HepG2 (cell line): ENCODE data around the gene CRTC2. TPM values are rescaled to one million over a fixed set of nuclear protein-coding genes. Genes with fewer than 3 reads are reported as not detected.

Source experiments
- ARHGAP35 ChIP-seq: sonication (generic); formaldehyde crosslinking; IDR thresholded peaks from 2 replicates; pipeline ENCODE4 v1.9.0; 2022; ENCODE audit warnings: mild to moderate bottlenecking, inconsistent platforms, moderate library complexity, missing genetic modification reagents, borderline replicate concordance
- CHD4 ChIP-seq: fragments of 200-600 bp; sonication (generic); IDR thresholded peaks from 2 replicates; pipeline ENCODE4 v1.7.0; 2017; ENCODE audit warnings: mild to moderate bottlenecking, low read length, borderline replicate concordance
- HOXA7 ChIP-seq: sonication (generic); formaldehyde crosslinking; IDR thresholded peaks from 2 replicates; pipeline ENCODE4 v1.8.1; 2022; ENCODE audit warnings: mild to moderate bottlenecking, missing genetic modification reagents, moderate library complexity
- MYC ChIP-seq: sonication (generic); formaldehyde crosslinking; IDR thresholded peaks from 2 replicates; pipeline ENCODE4 v1.9.0; 2021; ENCODE audit warnings: missing genetic modification reagents, borderline replicate concordance
- MYPOP ChIP-seq: sonication (generic); formaldehyde crosslinking; IDR thresholded peaks from 2 replicates; pipeline ENCODE4 v1.8.1; 2023; ENCODE audit warnings: mild to moderate bottlenecking, moderate library complexity, missing genetic modification reagents
- NCOA2 ChIP-seq: sonication (generic); formaldehyde crosslinking; IDR thresholded peaks from 2 replicates; pipeline ENCODE4 v1.8.0; 2022; ENCODE audit warnings: inconsistent platforms
- NPAS2 ChIP-seq: sonication (generic); formaldehyde crosslinking; IDR thresholded peaks from 2 replicates; pipeline ENCODE4 v1.8.0; 2022; ENCODE audit warnings: mild to moderate bottlenecking, missing genetic modification reagents, borderline replicate concordance
- NR2F2 ChIP-seq: IDR thresholded peaks from 2 replicates; pipeline ENCODE4 v1.6.1; 2012; ENCODE audit warnings: low read depth, inconsistent platforms, borderline replicate concordance
- RORA ChIP-seq: sonication (generic); formaldehyde crosslinking; IDR thresholded peaks from 2 replicates; pipeline ENCODE4 v1.5.0; 2020; ENCODE audit warnings: mild to moderate bottlenecking, missing genetic modification reagents, moderate library complexity
- SALL2 ChIP-seq: sonication (generic); formaldehyde crosslinking; IDR thresholded peaks from 2 replicates; pipeline ENCODE4 v1.8.1; 2023; ENCODE audit warnings: mild to moderate bottlenecking, missing genetic modification reagents, inconsistent platforms
- SP140L ChIP-seq: sonication (generic); formaldehyde crosslinking; IDR thresholded peaks from 2 replicates; pipeline ENCODE4 v1.4.0; 2020; ENCODE audit warnings: missing genetic modification reagents, borderline replicate concordance
- SYNCRIP ChIP-seq: fragments of 200-400 bp; formaldehyde crosslinking; IDR thresholded peaks from 2 replicates; pipeline ENCODE4 v1.6.1; 2018; ENCODE audit warnings: mild to moderate bottlenecking, low read depth, low read length; ENCODE audit not compliant: insufficient read depth
- TBX2 ChIP-seq: sonication (generic); formaldehyde crosslinking; IDR thresholded peaks from 2 replicates; pipeline ENCODE4 v1.5.0; 2020; ENCODE audit warnings: missing genetic modification reagents, mild to moderate bottlenecking, borderline replicate concordance
- THAP11 ChIP-seq: IDR thresholded peaks from 2 replicates; pipeline ENCODE4 v1.6.1; 2016; ENCODE audit warnings: missing biosample characterization, missing genetic modification reagents
- TOPORS ChIP-seq: sonication (generic); formaldehyde crosslinking; IDR thresholded peaks from 2 replicates; pipeline ENCODE4 v1.8.0; 2023; ENCODE audit warnings: mild to moderate bottlenecking, missing genetic modification reagents
- ZFP1 ChIP-seq: IDR thresholded peaks from 2 replicates; pipeline ENCODE4 v1.6.1; 2016
- ZMAT3 ChIP-seq: sonication (generic); formaldehyde crosslinking; conservative IDR thresholded peaks from 2 replicates; pipeline ENCODE4 v1.7.0; 2021; ENCODE audit warnings: missing genetic modification reagents
- ZNF224 ChIP-seq: sonication (generic); formaldehyde crosslinking; IDR thresholded peaks from 2 replicates; pipeline ENCODE4 v1.5.0; 2020; ENCODE audit warnings: mild to moderate bottlenecking, missing genetic modification reagents
- ZNF30 ChIP-seq: sonication (generic); formaldehyde crosslinking; IDR thresholded peaks from 2 replicates; pipeline ENCODE4 v1.5.0; 2020; ENCODE audit warnings: mild to moderate bottlenecking, missing genetic modification reagents
- ZNF501 ChIP-seq: sonication (generic); formaldehyde crosslinking; IDR thresholded peaks from 2 replicates; pipeline ENCODE4 v1.5.1; 2020; ENCODE audit warnings: mild to moderate bottlenecking, moderate library complexity, missing genetic modification reagents
- ZNF552 ChIP-seq: sonication (generic); formaldehyde crosslinking; IDR thresholded peaks from 2 replicates; pipeline ENCODE4 v1.9.0; 2022; ENCODE audit warnings: missing genetic modification reagents, mild to moderate bottlenecking, borderline replicate concordance
- ZNF598 ChIP-seq: sonication (generic); formaldehyde crosslinking; IDR thresholded peaks from 2 replicates; pipeline ENCODE4 v1.5.1; 2020; ENCODE audit warnings: mild to moderate bottlenecking, missing genetic modification reagents, borderline replicate concordance
- polyA plus RNA-seq, 8 experiments: library from polyadenylated mRNA; depleted of rRNA in 3 of 8; stranded (reverse) in 7 of 8; unstranded in 1 of 8; fragments of >200 nt; fragmentation: Illumina TruSeq in 4 of 8; extraction: Trizol in 4 of 8; gene quantifications; 2 replicates each; pipeline versions ENCODE4 v1.2.1 to v1.2.3, GENCODE V29; 2011 to 2016; ENCODE audit warnings: low read depth in 4 of 8, missing spikeins in 1 of 8, mixed read lengths in 1 of 8; ENCODE audit not compliant: insufficient read depth in 1 of 8
- total RNA-seq, 5 experiments: library from RNA; depleted of rRNA; stranded (reverse); fragments of >200 nt; fragmentation: Illumina TruSeq; extraction: Trizol; gene quantifications; 2 replicates each; pipeline ENCODE4 v1.2.3, GENCODE V29; 2016; ENCODE audit warnings: low read depth in 1 of 5
- TF ChIP-seq, protein P1 (sequence below): sonication (generic); formaldehyde crosslinking; IDR thresholded peaks from 2 replicates; pipeline ENCODE4 v1.4.0; 2020; ENCODE audit warnings: mild to moderate bottlenecking, missing genetic modification reagents
- TF ChIP-seq, protein P2 (sequence below): sonication (generic); formaldehyde crosslinking; conservative IDR thresholded peaks from 2 replicates; pipeline ENCODE4 v1.8.0; 2022; ENCODE audit warnings: missing genetic modification reagents
- TF ChIP-seq, protein P3 (sequence below): sonication (generic); formaldehyde crosslinking; IDR thresholded peaks from 2 replicates; pipeline ENCODE4 v1.8.0; 2022; ENCODE audit warnings: mild to moderate bottlenecking, missing genetic modification reagents

The CRTC2 gene
- total and polyA plus RNA-seq, 2 of the 13 experiments (the other 11 are each of a cell fraction or from before 2014, with no cell fraction given) = 6.1 to 26.7 TPM

DNA sequence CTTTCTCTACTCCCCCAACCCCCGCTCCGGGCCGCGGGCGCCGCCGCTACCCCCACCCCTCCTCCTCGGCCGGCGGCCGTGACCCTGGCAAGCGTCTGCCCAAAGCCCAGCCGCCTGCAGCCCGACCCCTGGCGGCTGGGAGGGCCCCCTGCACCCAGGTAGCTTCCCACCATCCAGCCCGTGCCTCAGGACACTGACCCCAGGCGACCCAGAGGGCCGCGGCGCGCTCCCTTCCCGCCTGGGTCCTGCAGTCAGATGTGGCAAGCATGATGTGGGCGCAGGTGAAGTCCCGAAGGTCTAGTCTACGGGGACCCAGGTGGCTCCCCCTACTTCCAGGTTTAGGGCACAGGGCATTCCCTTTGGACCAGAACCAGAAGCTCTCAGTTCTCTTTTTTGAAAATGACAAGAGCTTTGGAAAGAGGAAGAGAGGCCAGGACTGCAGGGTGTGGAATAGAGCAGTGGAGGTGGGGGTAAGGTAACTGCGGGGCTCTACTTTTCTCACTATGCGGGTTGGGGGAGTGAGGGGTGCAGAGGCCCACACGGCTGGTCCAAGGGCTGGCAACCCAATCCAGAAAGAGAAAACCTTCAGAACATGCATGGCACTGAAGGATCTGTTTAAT lies 11.7 kb downstream of the CRTC2 start, which contains the start of gene DENND4B (continued):
- TF ChIP-seq, protein P1, sequence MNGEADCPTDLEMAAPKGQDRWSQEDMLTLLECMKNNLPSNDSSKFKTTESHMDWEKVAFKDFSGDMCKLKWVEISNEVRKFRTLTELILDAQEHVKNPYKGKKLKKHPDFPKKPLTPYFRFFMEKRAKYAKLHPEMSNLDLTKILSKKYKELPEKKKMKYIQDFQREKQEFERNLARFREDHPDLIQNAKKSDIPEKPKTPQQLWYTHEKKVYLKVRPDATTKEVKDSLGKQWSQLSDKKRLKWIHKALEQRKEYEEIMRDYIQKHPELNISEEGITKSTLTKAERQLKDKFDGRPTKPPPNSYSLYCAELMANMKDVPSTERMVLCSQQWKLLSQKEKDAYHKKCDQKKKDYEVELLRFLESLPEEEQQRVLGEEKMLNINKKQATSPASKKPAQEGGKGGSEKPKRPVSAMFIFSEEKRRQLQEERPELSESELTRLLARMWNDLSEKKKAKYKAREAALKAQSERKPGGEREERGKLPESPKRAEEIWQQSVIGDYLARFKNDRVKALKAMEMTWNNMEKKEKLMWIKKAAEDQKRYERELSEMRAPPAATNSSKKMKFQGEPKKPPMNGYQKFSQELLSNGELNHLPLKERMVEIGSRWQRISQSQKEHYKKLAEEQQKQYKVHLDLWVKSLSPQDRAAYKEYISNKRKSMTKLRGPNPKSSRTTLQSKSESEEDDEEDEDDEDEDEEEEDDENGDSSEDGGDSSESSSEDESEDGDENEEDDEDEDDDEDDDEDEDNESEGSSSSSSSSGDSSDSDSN (CRISPR knock-in tag) = no peak; the same call in 1 of the 2 replicates
- TF ChIP-seq HOXA7 (CRISPR knock-in tag) = peak; percentile 45; the same call in 1 of the 2 replicates
- no peak for TF ChIP-seq SP140L (CRISPR knock-in tag)
- TF ChIP-seq ZMAT3 (CRISPR knock-in tag) = no peak
- TF ChIP-seq, protein P2, sequence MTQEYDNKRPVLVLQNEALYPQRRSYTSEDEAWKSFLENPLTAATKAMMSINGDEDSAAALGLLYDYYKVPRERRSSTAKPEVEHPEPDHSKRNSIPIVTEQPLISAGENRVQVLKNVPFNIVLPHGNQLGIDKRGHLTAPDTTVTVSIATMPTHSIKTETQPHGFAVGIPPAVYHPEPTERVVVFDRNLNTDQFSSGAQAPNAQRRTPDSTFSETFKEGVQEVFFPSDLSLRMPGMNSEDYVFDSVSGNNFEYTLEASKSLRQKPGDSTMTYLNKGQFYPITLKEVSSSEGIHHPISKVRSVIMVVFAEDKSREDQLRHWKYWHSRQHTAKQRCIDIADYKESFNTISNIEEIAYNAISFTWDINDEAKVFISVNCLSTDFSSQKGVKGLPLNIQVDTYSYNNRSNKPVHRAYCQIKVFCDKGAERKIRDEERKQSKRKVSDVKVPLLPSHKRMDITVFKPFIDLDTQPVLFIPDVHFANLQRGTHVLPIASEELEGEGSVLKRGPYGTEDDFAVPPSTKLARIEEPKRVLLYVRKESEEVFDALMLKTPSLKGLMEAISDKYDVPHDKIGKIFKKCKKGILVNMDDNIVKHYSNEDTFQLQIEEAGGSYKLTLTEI (CRISPR knock-in tag) = no peak
- no peak for TF ChIP-seq ZNF598
- 0 out of 2 replicates have a peak, but pooled peaks have one; percentile 47 for TF ChIP-seq SALL2 (CRISPR knock-in tag)
- no peak for TF ChIP-seq ARHGAP35 (CRISPR knock-in tag)
- TF ChIP-seq TOPORS (CRISPR knock-in tag) = peak; percentile 21; the same call in 1 of the 2 replicates
- no peak for TF ChIP-seq ZNF552 (CRISPR knock-in tag)
- peak; percentile 87 for TF ChIP-seq THAP11 (CRISPR knock-in tag)
- no peak for TF ChIP-seq CHD4
- no peak for TF ChIP-seq SYNCRIP
- TF ChIP-seq RORA (CRISPR knock-in tag) = no peak
- peak; percentile 65; the same call in 1 of the 2 replicates for TF ChIP-seq MYC (CRISPR knock-in tag)
- no peak for TF ChIP-seq ZNF30 (CRISPR knock-in tag)
- TF ChIP-seq NR2F2 = no peak
- TF ChIP-seq, protein P3, sequence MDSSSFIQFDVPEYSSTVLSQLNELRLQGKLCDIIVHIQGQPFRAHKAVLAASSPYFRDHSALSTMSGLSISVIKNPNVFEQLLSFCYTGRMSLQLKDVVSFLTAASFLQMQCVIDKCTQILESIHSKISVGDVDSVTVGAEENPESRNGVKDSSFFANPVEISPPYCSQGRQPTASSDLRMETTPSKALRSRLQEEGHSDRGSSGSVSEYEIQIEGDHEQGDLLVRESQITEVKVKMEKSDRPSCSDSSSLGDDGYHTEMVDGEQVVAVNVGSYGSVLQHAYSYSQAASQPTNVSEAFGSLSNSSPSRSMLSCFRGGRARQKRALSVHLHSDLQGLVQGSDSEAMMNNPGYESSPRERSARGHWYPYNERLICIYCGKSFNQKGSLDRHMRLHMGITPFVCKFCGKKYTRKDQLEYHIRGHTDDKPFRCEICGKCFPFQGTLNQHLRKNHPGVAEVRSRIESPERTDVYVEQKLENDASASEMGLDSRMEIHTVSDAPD (CRISPR knock-in tag) = 0 out of 2 replicates have a peak, but pooled peaks have one; percentile 9
- no peak; the same call in 1 of the 2 replicates for TF ChIP-seq ZFP1
- TF ChIP-seq TBX2 (CRISPR knock-in tag) = peak; percentile 71
- TF ChIP-seq MYPOP = peak; percentile 42; the same call in 1 of the 2 replicates
- TF ChIP-seq ZNF501 (CRISPR knock-in tag) = no peak
- peak; percentile 37; the same call in 1 of the 2 replicates for TF ChIP-seq NCOA2 (CRISPR knock-in tag)
- no peak for TF ChIP-seq NPAS2
- no peak for TF ChIP-seq ZNF224
